Endothelial cell of hepatic sinusoid (primary cell): ENCODE results near the gene COL6A1.
"Not testable (repeated sequence)": the region's sequence is repeated elsewhere in the genome, so short reads cannot be mapped to it uniquely, and the experiment has no call there.

Source experiments
- in situ Hi-C: cut with HindIII; loops from 2 replicates; pipeline ENCODE4 v1.10.0; 2017; ENCODE audit warnings: low sequenced_read_pairs

COL6A1 gene

GRCh38 chr21:45944601-45945000, 37.0 kb upstream of the COL6A1 start:
- in situ Hi-C loops = no loop called here

- in situ Hi-C loops = no loop called here
Measured at GRCh38 chr21:45945066-45945867, 36.3 kb upstream of the COL6A1 start.

GRCh38 chr21:45945868-45946210, 35.7 kb upstream of the COL6A1 start:
- in situ Hi-C loops = no loop called here

- in situ Hi-C loops = no loop called here
Measured at GRCh38 chr21:45947296-45947695, 34.3 kb upstream of the COL6A1 start.

GRCh38 chr21:45947716-45948255, 33.8 kb upstream of the COL6A1 start:
- in situ Hi-C loops = no loop called here

GRCh38 chr21:45948576-45949141, 32.9 kb upstream of the COL6A1 start:
- in situ Hi-C loops = no loop called here

- in situ Hi-C loops = loop anchor here (5.0 kb wide), 3 partner anchors 52 to 102 kb away; no protein-coding TSS in a partner anchor
Measured at GRCh38 chr21:45949928-45950739, 31.4 kb upstream of the COL6A1 start.

- in situ Hi-C loops = loop anchor here (5.0 kb wide), 3 partner anchors 51 to 101 kb away; no protein-coding TSS in a partner anchor
Measured at GRCh38 chr21:45950740-45951515, 30.6 kb upstream of the COL6A1 start.

- in situ Hi-C loops = loop anchor here (5.0 kb wide), 3 partner anchors 51 to 101 kb away; no protein-coding TSS in a partner anchor
Measured at GRCh38 chr21:45951676-45952075, 29.9 kb upstream of the COL6A1 start.

- in situ Hi-C loops = loop anchor here (5.0 kb wide), 3 partner anchors 50 to 100 kb away; no protein-coding TSS in a partner anchor
Measured at GRCh38 chr21:45952527-45952926, 29.0 kb upstream of the COL6A1 start.

- in situ Hi-C loops = loop anchor here (5.0 kb wide), 3 partner anchors 49 to 99 kb away; no protein-coding TSS in a partner anchor
Measured at GRCh38 chr21:45952974-45953373, 28.6 kb upstream of the COL6A1 start.

- in situ Hi-C loops = loop anchor here (5.0 kb wide), 3 partner anchors 48 to 98 kb away; no protein-coding TSS in a partner anchor
Measured at GRCh38 chr21:45954261-45954660, 27.3 kb upstream of the COL6A1 start.

GRCh38 chr21:45954921-45955320, 26.6 kb upstream of the COL6A1 start:
- in situ Hi-C loops = loop anchor here (5.0 kb wide), 3 partner anchors 47 to 97 kb away; no protein-coding TSS in a partner anchor

- in situ Hi-C loops = no loop called here
Measured at GRCh38 chr21:45957551-45957950, 24.0 kb upstream of the COL6A1 start.

- in situ Hi-C loops = no loop called here
Measured at GRCh38 chr21:45957981-45958600, 23.5 kb upstream of the COL6A1 start.

GRCh38 chr21:45959182-45959581, 22.4 kb upstream of the COL6A1 start:
- in situ Hi-C loops = no loop called here

GRCh38 chr21:45959779-45960390, 21.7 kb upstream of the COL6A1 start:
- in situ Hi-C loops = no loop called here

GRCh38 chr21:45961408-45961807, 20.2 kb upstream of the COL6A1 start:
- in situ Hi-C loops = not testable (repeated sequence)

GRCh38 chr21:45962531-45963231, 18.9 kb upstream of the COL6A1 start:
- in situ Hi-C loops = no loop called here
